Adipocyte (in vitro differentiated cells): Measurements from ENCODE around the gene HNRNPL.
"Not testable (repeated sequence)": the region's sequence is repeated elsewhere in the genome, so short reads cannot be mapped to it uniquely, and the experiment has no call there.

Experiments used
- DNase-seq: peaks from one replicate; pipeline ENCODE4 v3.0.0-alpha.2; 2015; ENCODE audit warnings: low read depth
- H3K27me3 ChIP-seq: replicated peaks from 2 replicates; pipeline ENCODE4 v1.7.0; 2013; ENCODE audit warnings: mild to moderate bottlenecking, low read length, moderate library complexity; ENCODE audit not compliant: control insufficient read depth, insufficient read depth
- H3K36me3 ChIP-seq: 2 replicates; pipeline ENCODE4 v1.7.0; 2013; ENCODE audit warnings: low read length, mild to moderate bottlenecking, moderate library complexity; ENCODE audit not compliant: control insufficient read depth, insufficient read depth, severe bottlenecking
- H3K4me1 ChIP-seq: 2 replicates; pipeline ENCODE4 v1.7.0; 2013; ENCODE audit warnings: mild to moderate bottlenecking, low read length, moderate library complexity; ENCODE audit not compliant: control insufficient read depth, insufficient read depth
- H3K4me3 ChIP-seq: 2 replicates; pipeline ENCODE4 v1.7.0; 2013; ENCODE audit warnings: mild to moderate bottlenecking, low read length, moderate library complexity
- H3K9ac ChIP-seq: 2 replicates; pipeline ENCODE4 v1.7.0; 2013; ENCODE audit warnings: mild to moderate bottlenecking, low read length, moderate library complexity
- H3K9me3 ChIP-seq: 2 replicates; pipeline ENCODE4 v1.7.0; 2013; ENCODE audit warnings: mild to moderate bottlenecking, low read length, moderate library complexity; ENCODE audit not compliant: control insufficient read depth

HNRNPL gene

GRCh38 chr19:38819231-38819920, 30.4 kb downstream of the HNRNPL start:
- DNase-seq = no peak
- peaks cover 41% of the 10 kb centered on the region for H3K36me3 ChIP-seq
- H3K9ac ChIP-seq = no peak overlapping the region
- no peak overlapping the region for H3K4me3 ChIP-seq
- H3K4me1 ChIP-seq = no peaks in the 10 kb centered on the region
- H3K9me3 ChIP-seq = no peaks in the 10 kb centered on the region
- H3K27me3 ChIP-seq = no peaks in the 10 kb centered on the region

- H3K9ac ChIP-seq = no peak overlapping the region
- H3K9me3 ChIP-seq = no peaks in the 10 kb centered on the region
- DNase-seq = no peak
- H3K4me1 ChIP-seq = no peaks in the 10 kb centered on the region
- no peaks in the 10 kb centered on the region for H3K27me3 ChIP-seq
- H3K4me3 ChIP-seq = no peak overlapping the region
- peaks cover 33% of the 10 kb centered on the region for H3K36me3 ChIP-seq
Measured at GRCh38 chr19:38817081-38817480, 32.7 kb downstream of the HNRNPL start.

- no peak for DNase-seq
- Histone ChIP-seq H3K27me3 (no peaks in the 10 kb centered on the region), H3K4me1 (no peaks in the 10 kb centered on the region), H3K9me3 (no peaks in the 10 kb centered on the region), H3K4me3 (no peak overlapping the region), H3K9ac (no peak overlapping the region), H3K36me3 (peaks cover 33% of the 10 kb centered on the region)
Measured at GRCh38 chr19:38816131-38816750, 33.5 kb downstream of the HNRNPL start.

- no peak for DNase-seq
- Histone ChIP-seq H3K4me3 (no peak overlapping the region), H3K9ac (no peak overlapping the region), H3K36me3 (peaks cover 33% of the 10 kb centered on the region), H3K27me3 (no peaks in the 10 kb centered on the region), H3K4me1 (no peaks in the 10 kb centered on the region), H3K9me3 (no peaks in the 10 kb centered on the region)
Measured at GRCh38 chr19:38815059-38816001, 34.5 kb downstream of the HNRNPL start.

- H3K36me3 ChIP-seq = peaks cover 33% of the 10 kb centered on the region
- not testable (repeated sequence) for H3K4me3 ChIP-seq, H3K27me3 ChIP-seq, H3K9ac ChIP-seq, H3K9me3 ChIP-seq, H3K4me1 ChIP-seq, DNase-seq
Measured at GRCh38 chr19:38813932-38814331, 35.9 kb downstream of the HNRNPL start.

GRCh38 chr19:38813323-38813722, 36.5 kb downstream of the HNRNPL start:
- DNase-seq = no peak
- Histone ChIP-seq H3K4me1 (no peaks in the 10 kb centered on the region), H3K9ac (no peak overlapping the region), H3K9me3 (no peaks in the 10 kb centered on the region), H3K27me3 (no peaks in the 10 kb centered on the region), H3K4me3 (no peak overlapping the region), H3K36me3 (peaks cover 33% of the 10 kb centered on the region)

GRCh38 chr19:38812841-38813320, 36.9 kb downstream of the HNRNPL start, which contains the start of gene LGALS4:
LGALS4 (minus strand) TSS chr19:38812945; CDS start chr19:38812886, 59 bp downstream.
- Histone ChIP-seq H3K9me3 (no peaks in the 10 kb centered on the region), H3K4me3 (no peak within 1 kb of the TSS), H3K9ac (no peak within 1 kb of the TSS), H3K4me1 (no peaks in the 10 kb centered on the region), H3K27me3 (no peaks in the 10 kb centered on the region), H3K36me3 (peaks cover 29% of the 10 kb centered on the region)
- DNase-seq = no peak

GRCh38 chr19:38812009-38812840, 37.6 kb downstream of the HNRNPL start:
- H3K4me3 ChIP-seq = no peak overlapping the region

GRCh38 chr19:38809592-38810252, 40.1 kb downstream of the HNRNPL start:
- no peak overlapping the region for H3K9ac ChIP-seq
- H3K27me3 ChIP-seq = no peaks in the 10 kb centered on the region
- H3K9me3 ChIP-seq = no peaks in the 10 kb centered on the region
- no peak overlapping the region for H3K4me3 ChIP-seq
- no peaks in the 10 kb centered on the region for H3K36me3 ChIP-seq
- DNase-seq = no peak
- H3K4me1 ChIP-seq = no peaks in the 10 kb centered on the region

More at GRCh38 chr19:38812009-38812840, 37.6 kb downstream of the HNRNPL start:
- Histone ChIP-seq H3K9ac (no peak overlapping the region), H3K9me3 (no peaks in the 10 kb centered on the region), H3K27me3 (no peaks in the 10 kb centered on the region), H3K36me3 (peaks cover 23% of the 10 kb centered on the region), H3K4me1 (no peaks in the 10 kb centered on the region)
- DNase-seq = no peak

GRCh38 chr19:38808741-38809140, 41.0 kb downstream of the HNRNPL start:
- DNase-seq = no peak
- Histone ChIP-seq H3K4me1 (no peaks in the 10 kb centered on the region), H3K4me3 (no peak overlapping the region), H3K36me3 (no peaks in the 10 kb centered on the region), H3K9me3 (no peaks in the 10 kb centered on the region), H3K9ac (no peak overlapping the region), H3K27me3 (no peaks in the 10 kb centered on the region)
